ENCODE results near the gene BRMS1.
A peak's percentile ranks its signal among the peaks of the same experiment; 100 is the strongest.

The BRMS1 gene

GRCh38 chr11:66299186-66299585 is 45.7 kb downstream of the BRMS1 start:
- DNase-seq, result no peak
- H3K4me1 Mint-ChIP-seq, result peaks cover 0 to 2% of the 10 kb centered on the region in 2 donors
- peaks cover 10 to 11% of the 10 kb centered on the region in 2 donors for H3K27me3 Mint-ChIP-seq
- no peak overlapping the region for H3K4me3 Mint-ChIP-seq
- no peak for ATAC-seq (replicated peaks)
- H3K36me3 Mint-ChIP-seq, result no peaks in the 10 kb centered on the region
- H3K27ac Mint-ChIP-seq, result no peak overlapping the region
- no peaks in the 10 kb centered on the region for H3K9me3 Mint-ChIP-seq

- H3K27me3 Mint-ChIP-seq, result peaks cover 22 to 24% of the 10 kb centered on the region in 2 donors
- no peak overlapping the region for H3K4me3 Mint-ChIP-seq
- no peaks in the 10 kb centered on the region for H3K9me3 Mint-ChIP-seq
- H3K4me1 Mint-ChIP-seq, result peaks cover 0 to 5% of the 10 kb centered on the region in 2 donors
- H3K36me3 Mint-ChIP-seq, result no peaks in the 10 kb centered on the region
- no peak overlapping the region for H3K27ac Mint-ChIP-seq
- ATAC-seq (replicated peaks) (no peak), DNase-seq (no peak)
These were observed 47.3 kb downstream of the BRMS1 start for GRCh38 chr11:66297610-66298009.

- no peak overlapping the region for H3K4me3 Mint-ChIP-seq
- no peaks in the 10 kb centered on the region for H3K9me3 Mint-ChIP-seq
- H3K27ac Mint-ChIP-seq, result no peak overlapping the region
- H3K36me3 Mint-ChIP-seq, result no peaks in the 10 kb centered on the region
- ATAC-seq (replicated peaks) (no peak), DNase-seq (no peak)
- peaks cover 5 to 9% of the 10 kb centered on the region in 2 donors for H3K4me1 Mint-ChIP-seq
- peaks cover 22 to 27% of the 10 kb centered on the region in 2 donors for H3K27me3 Mint-ChIP-seq
These were observed 50.0 kb downstream of the BRMS1 start for GRCh38 chr11:66294626-66295620.

GRCh38 chr11:66293777-66294625 is 50.9 kb downstream of the BRMS1 start:
- DNase-seq (no peak), ATAC-seq (replicated peaks) (no peak)
- no peaks in the 10 kb centered on the region for H3K9me3 Mint-ChIP-seq
- peaks cover 13 to 14% of the 10 kb centered on the region in 2 donors for H3K4me1 Mint-ChIP-seq
- no peaks in the 10 kb centered on the region for H3K36me3 Mint-ChIP-seq
- no peak overlapping the region for H3K27ac Mint-ChIP-seq
- peaks cover 22 to 27% of the 10 kb centered on the region in 2 donors for H3K27me3 Mint-ChIP-seq
- no peak overlapping the region for H3K4me3 Mint-ChIP-seq

- DNase-seq, result no peak
- no peaks in the 10 kb centered on the region for H3K9me3 Mint-ChIP-seq
- H3K27ac Mint-ChIP-seq, result no peak overlapping the region
- H3K36me3 Mint-ChIP-seq, result no peaks in the 10 kb centered on the region
- H3K4me1 Mint-ChIP-seq, result peaks cover 13 to 14% of the 10 kb centered on the region in 2 donors
- ATAC-seq (replicated peaks), result no peak
- H3K4me3 Mint-ChIP-seq, result peak overlapping the region in 1 of 2 donors; percentile 33
- H3K27me3 Mint-ChIP-seq, result peaks cover 22 to 27% of the 10 kb centered on the region in 2 donors
These were observed 51.6 kb downstream of the BRMS1 start for GRCh38 chr11:66293352-66293751.

GRCh38 chr11:66292543-66293332 is 52.2 kb downstream of the BRMS1 start:
- Mint-ChIP-seq H3K36me3 (no peaks in the 10 kb centered on the region), H3K27me3 (peaks cover 22 to 27% of the 10 kb centered on the region in 2 donors), H3K4me3 (peak overlapping the region; percentile 0 to 5), H3K27ac (no peak overlapping the region), H3K4me1 (peaks cover 16 to 20% of the 10 kb centered on the region in 2 donors), H3K9me3 (no peaks in the 10 kb centered on the region)
- ATAC-seq (replicated peaks) (no peak), DNase-seq (no peak)

- Mint-ChIP-seq H3K36me3 (peaks cover 0 to 2% of the 10 kb centered on the region in 2 donors), H3K27me3 (peaks cover 22 to 27% of the 10 kb centered on the region in 2 donors), H3K4me3 (peak within 1 kb of the TSS; percentile 36 to 52), H3K27ac (no peak within 1 kb of the TSS), H3K4me1 (peaks cover 19 to 26% of the 10 kb centered on the region in 2 donors), H3K9me3 (no peaks in the 10 kb centered on the region)
- ATAC-seq (replicated peaks) (no peak), DNase-seq (no peak)
These were observed 53.0 kb downstream of the BRMS1 start, which contains the start of gene TMEM151A for GRCh38 chr11:66291706-66292542. TSS of gene TMEM151A (plus strand) at chr11:66291894. CDS start at chr11:66292014, 120 bp downstream.

GRCh38 chr11:66291303-66291705 is 53.6 kb downstream of the BRMS1 start:
- Mint-ChIP-seq H3K4me1 (peaks cover 22 to 31% of the 10 kb centered on the region in 2 donors), H3K4me3 (peak overlapping the region; percentile 36 to 52), H3K27ac (no peak overlapping the region), H3K9me3 (no peaks in the 10 kb centered on the region), H3K36me3 (peaks cover 4% of the 10 kb centered on the region in 2 donors), H3K27me3 (peaks cover 21 to 24% of the 10 kb centered on the region in 2 donors)
- no peak for DNase-seq
- no peak for ATAC-seq (replicated peaks)

- Mint-ChIP-seq H3K4me3 (peak overlapping the region; percentile 85 to 90), H3K4me1 (peaks cover 23 to 33% of the 10 kb centered on the region in 2 donors), H3K27me3 (peaks cover 18 to 22% of the 10 kb centered on the region in 2 donors), H3K9me3 (no peaks in the 10 kb centered on the region), H3K36me3 (peaks cover 4 to 6% of the 10 kb centered on the region in 2 donors), H3K27ac (no peak overlapping the region)
- no peak for DNase-seq
- ATAC-seq (replicated peaks), result no peak
These were observed 54.6 kb downstream of the BRMS1 start for GRCh38 chr11:66290330-66290621.

- H3K9me3 Mint-ChIP-seq, result no peaks in the 10 kb centered on the region
- peaks cover 18 to 22% of the 10 kb centered on the region in 2 donors for H3K27me3 Mint-ChIP-seq
- H3K4me3 Mint-ChIP-seq, result peak overlapping the region; percentile 85 to 90
- DNase-seq (peak; percentile 80), ATAC-seq (replicated peaks) (peak; percentile 75 to 77)
- H3K36me3 Mint-ChIP-seq, result peaks cover 4 to 8% of the 10 kb centered on the region in 2 donors
- H3K27ac Mint-ChIP-seq, result peak overlapping the region; percentile 95
- H3K4me1 Mint-ChIP-seq, result peaks cover 24 to 36% of the 10 kb centered on the region in 2 donors
These were observed 55.2 kb downstream of the BRMS1 start for GRCh38 chr11:66289548-66290329.

- Mint-ChIP-seq H3K4me1 (peaks cover 27 to 44% of the 10 kb centered on the region in 2 donors), H3K36me3 (peaks cover 11 to 12% of the 10 kb centered on the region in 2 donors), H3K4me3 (peak within 1 kb of the TSS; percentile 85 to 90), H3K9me3 (no peaks in the 10 kb centered on the region), H3K27ac (peak within 1 kb of the TSS; percentile 95), H3K27me3 (peaks cover 14 to 17% of the 10 kb centered on the region in 2 donors)
- ATAC-seq (replicated peaks), result peak; percentile 95 to 96
- peak; percentile 99 for DNase-seq
These were observed 56.0 kb downstream of the BRMS1 start, which contains the start of gene YIF1A for GRCh38 chr11:66288671-66289547. TSS of gene YIF1A (minus strand) at chr11:66289143. CDS start at chr11:66288985, 158 bp downstream.
